ENCODE data around the gene IQCH.

Gene IQCH

DNA sequence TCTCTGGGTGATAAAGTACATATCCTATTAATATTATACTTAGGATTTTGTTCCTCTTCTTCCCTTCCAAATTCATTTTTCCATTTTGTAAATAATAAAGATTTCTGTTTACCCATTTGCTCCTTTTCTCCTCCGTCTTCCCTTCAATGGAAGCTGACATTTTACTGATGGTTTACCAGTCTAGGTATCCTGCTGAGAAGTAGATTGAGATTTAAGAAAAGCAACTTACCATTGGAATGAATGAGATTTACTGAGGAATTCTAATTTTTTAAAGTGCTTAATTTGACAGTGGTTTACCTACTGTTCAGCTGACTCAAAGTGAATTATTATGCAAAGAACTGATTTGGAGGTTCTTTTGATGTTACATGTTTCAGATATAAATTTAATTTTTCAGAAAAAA lies 268.7 kb downstream of the IQCH start:
- H3K36me3 ChIP-seq (ENCODE audit: insufficient read depth) = no peaks in the 10 kb centered on the region
- no peak overlapping the region for H3K27ac ChIP-seq
- H3K27me3 ChIP-seq (ENCODE audit: insufficient read depth, low read depth) = no peaks in the 10 kb centered on the region
- H3K9ac ChIP-seq = no peak overlapping the region
- no peak overlapping the region for H2AFZ ChIP-seq (ENCODE audit: low read depth)
- no peaks in the 10 kb centered on the region for H4K20me1 ChIP-seq (ENCODE audit: insufficient read depth)
- H3K4me1 ChIP-seq (ENCODE audit: low read depth, poor library complexity, severe bottlenecking) = peaks cover 30% of the 10 kb centered on the region
- H3K4me3 ChIP-seq (IDR thresholded peaks at IDR 0.05; ENCODE audit: insufficient read depth, low read depth, low read length) = no peak overlapping the region
- H3K79me2 ChIP-seq (ENCODE audit: insufficient read depth, low read depth) = peaks cover 39% of the 10 kb centered on the region
- TF ChIP-seq, protein P1, sequence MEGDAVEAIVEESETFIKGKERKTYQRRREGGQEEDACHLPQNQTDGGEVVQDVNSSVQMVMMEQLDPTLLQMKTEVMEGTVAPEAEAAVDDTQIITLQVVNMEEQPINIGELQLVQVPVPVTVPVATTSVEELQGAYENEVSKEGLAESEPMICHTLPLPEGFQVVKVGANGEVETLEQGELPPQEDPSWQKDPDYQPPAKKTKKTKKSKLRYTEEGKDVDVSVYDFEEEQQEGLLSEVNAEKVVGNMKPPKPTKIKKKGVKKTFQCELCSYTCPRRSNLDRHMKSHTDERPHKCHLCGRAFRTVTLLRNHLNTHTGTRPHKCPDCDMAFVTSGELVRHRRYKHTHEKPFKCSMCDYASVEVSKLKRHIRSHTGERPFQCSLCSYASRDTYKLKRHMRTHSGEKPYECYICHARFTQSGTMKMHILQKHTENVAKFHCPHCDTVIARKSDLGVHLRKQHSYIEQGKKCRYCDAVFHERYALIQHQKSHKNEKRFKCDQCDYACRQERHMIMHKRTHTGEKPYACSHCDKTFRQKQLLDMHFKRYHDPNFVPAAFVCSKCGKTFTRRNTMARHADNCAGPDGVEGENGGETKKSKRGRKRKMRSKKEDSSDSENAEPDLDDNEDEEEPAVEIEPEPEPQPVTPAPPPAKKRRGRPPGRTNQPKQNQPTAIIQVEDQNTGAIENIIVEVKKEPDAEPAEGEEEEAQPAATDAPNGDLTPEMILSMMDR (conservative IDR thresholded peaks at IDR 0.05; ENCODE audit: low read depth, low read length) = no peak
- peak overlapping the region; percentile 80 for H3K4me2 ChIP-seq

DNA sequence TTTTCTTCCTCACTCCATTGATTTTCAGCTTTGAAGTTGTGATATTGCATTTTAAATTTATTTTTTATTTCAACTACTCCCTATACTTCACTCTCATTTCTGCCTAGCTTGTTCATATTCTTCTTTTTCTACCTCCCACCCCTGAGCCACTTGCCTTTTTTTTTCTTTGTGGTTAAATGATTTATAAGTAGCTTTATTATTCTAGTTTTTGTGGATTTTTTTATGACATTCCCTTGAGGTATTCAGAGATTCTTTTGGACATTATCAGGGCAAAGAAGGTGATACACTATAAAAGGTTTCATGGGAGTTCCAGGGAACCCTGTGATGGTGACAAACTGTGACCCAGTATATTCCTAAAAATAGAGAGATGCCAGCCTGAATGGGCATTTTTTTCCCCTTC lies 269.6 kb downstream of the IQCH start:
- Histone ChIP-seq H3K4me2 (no peak overlapping the region), H3K27me3 (ENCODE audit: insufficient read depth, low read depth) (no peaks in the 10 kb centered on the region), H3K79me2 (ENCODE audit: insufficient read depth, low read depth) (peaks cover 39% of the 10 kb centered on the region), H4K20me1 (ENCODE audit: insufficient read depth) (no peaks in the 10 kb centered on the region), H3K27ac (no peak overlapping the region), H3K4me1 (ENCODE audit: low read depth, poor library complexity, severe bottlenecking) (peaks cover 33% of the 10 kb centered on the region), H3K36me3 (ENCODE audit: insufficient read depth) (no peaks in the 10 kb centered on the region), H3K9ac (no peak overlapping the region), H2AFZ (ENCODE audit: low read depth) (no peak overlapping the region), H3K4me3 (IDR thresholded peaks at IDR 0.05; ENCODE audit: insufficient read depth, low read depth, low read length) (no peak overlapping the region)
- TF ChIP-seq, protein P1 (conservative IDR thresholded peaks at IDR 0.05; ENCODE audit: low read depth, low read length) = no peak

DNA sequence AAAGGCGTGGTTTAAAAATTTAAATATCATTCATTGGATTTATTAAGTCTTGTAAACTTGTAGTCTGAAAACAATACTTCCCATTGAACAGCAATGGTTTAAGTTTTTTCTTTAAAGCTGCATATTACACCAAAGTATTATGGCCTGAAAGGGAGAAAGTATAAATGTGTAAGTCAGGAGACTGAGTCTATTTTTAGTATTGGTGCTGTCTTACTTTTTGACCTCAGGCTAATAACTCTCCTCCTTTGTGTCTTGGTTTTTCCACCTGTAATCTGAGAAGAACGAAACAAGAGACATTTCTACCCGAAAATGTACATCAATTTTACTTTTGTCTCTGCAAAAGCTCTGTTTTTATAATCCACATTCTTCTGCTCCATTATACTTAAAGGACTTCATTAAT lies 273.9 kb downstream of the IQCH start:
- Histone ChIP-seq H3K27ac (no peak overlapping the region), H3K4me1 (ENCODE audit: low read depth, poor library complexity, severe bottlenecking) (peaks cover 13% of the 10 kb centered on the region), H3K9ac (no peak overlapping the region), H3K27me3 (ENCODE audit: insufficient read depth, low read depth) (no peaks in the 10 kb centered on the region), H3K79me2 (ENCODE audit: insufficient read depth, low read depth) (peaks cover 18% of the 10 kb centered on the region), H3K36me3 (ENCODE audit: insufficient read depth) (no peaks in the 10 kb centered on the region), H3K4me2 (no peak overlapping the region), H2AFZ (ENCODE audit: low read depth) (no peak overlapping the region), H3K4me3 (IDR thresholded peaks at IDR 0.05; ENCODE audit: insufficient read depth, low read depth, low read length) (no peak overlapping the region), H4K20me1 (ENCODE audit: insufficient read depth) (no peaks in the 10 kb centered on the region)
- TF ChIP-seq, protein P1 (conservative IDR thresholded peaks at IDR 0.05; ENCODE audit: low read depth, low read length) = no peak

DNA sequence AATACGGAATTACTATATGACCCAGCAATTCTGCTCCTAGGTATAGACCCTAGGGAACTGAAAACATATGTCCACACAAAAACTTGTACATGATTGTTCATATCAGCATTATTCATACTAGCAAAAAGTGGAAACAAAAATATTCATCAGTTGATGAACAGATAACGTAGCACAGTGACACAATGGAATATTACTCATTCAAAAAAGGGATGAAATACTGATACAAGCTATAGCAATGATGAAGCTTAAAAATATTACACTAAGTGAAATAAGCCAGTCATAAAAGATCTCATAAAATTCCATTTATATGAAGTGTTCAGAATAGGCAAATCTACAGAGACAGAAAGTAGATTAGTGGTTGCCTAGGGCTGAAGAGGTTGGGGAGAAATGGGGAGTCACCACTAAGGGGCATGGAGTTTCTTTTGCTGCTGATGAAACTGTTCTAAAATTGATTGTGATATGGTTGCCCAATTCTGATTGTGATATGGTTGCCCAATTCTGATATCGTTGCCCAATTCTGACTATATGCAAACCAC lies 276.9 kb downstream of the IQCH start:
- no peak overlapping the region for H3K4me2 ChIP-seq
- H3K27me3 ChIP-seq (ENCODE audit: insufficient read depth, low read depth) = no peaks in the 10 kb centered on the region
- TF ChIP-seq, protein P1 (conservative IDR thresholded peaks at IDR 0.05; ENCODE audit: low read depth, low read length) = no peak
- no peak overlapping the region for H3K4me3 ChIP-seq (IDR thresholded peaks at IDR 0.05; ENCODE audit: insufficient read depth, low read depth, low read length)
- no peaks in the 10 kb centered on the region for H4K20me1 ChIP-seq (ENCODE audit: insufficient read depth)
- no peak overlapping the region for H3K9ac ChIP-seq
- no peak overlapping the region for H3K27ac ChIP-seq
- H3K36me3 ChIP-seq (ENCODE audit: insufficient read depth) = no peaks in the 10 kb centered on the region
- H2AFZ ChIP-seq (ENCODE audit: low read depth) = no peak overlapping the region
- H3K79me2 ChIP-seq (ENCODE audit: insufficient read depth, low read depth) = no peaks in the 10 kb centered on the region
- peaks cover 15% of the 10 kb centered on the region for H3K4me1 ChIP-seq (ENCODE audit: low read depth, poor library complexity, severe bottlenecking)

All from KMS-11 (cell line).